ENCODE measurements around the gene CALCOCO1.

DNA sequence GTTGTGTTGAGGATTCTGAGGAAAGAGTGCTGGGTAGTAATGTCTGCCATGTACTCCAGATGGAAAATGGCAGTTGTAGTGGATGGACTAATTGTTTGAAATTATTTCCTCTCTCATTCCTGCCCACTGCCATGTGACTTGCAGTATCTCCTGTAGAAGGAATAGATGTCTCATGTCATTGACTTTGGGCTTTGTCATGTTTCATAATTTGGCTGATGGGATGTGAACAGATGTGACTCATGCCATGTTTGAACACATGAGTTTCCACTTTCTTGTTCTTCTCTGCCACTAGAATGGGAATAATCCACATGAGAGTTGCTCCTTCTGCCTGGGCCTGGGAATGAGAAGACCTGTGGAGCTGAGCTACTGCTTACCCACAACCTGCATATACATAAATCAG lies 2.4 kb upstream of the CALCOCO1 start:
- TF ChIP-seq, protein P1, sequence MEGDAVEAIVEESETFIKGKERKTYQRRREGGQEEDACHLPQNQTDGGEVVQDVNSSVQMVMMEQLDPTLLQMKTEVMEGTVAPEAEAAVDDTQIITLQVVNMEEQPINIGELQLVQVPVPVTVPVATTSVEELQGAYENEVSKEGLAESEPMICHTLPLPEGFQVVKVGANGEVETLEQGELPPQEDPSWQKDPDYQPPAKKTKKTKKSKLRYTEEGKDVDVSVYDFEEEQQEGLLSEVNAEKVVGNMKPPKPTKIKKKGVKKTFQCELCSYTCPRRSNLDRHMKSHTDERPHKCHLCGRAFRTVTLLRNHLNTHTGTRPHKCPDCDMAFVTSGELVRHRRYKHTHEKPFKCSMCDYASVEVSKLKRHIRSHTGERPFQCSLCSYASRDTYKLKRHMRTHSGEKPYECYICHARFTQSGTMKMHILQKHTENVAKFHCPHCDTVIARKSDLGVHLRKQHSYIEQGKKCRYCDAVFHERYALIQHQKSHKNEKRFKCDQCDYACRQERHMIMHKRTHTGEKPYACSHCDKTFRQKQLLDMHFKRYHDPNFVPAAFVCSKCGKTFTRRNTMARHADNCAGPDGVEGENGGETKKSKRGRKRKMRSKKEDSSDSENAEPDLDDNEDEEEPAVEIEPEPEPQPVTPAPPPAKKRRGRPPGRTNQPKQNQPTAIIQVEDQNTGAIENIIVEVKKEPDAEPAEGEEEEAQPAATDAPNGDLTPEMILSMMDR (IDR thresholded peaks at IDR 0.05): no peak
- TF ChIP-seq POLR2A (IDR thresholded peaks at IDR 0.05): no peak

Data from thyroid gland (tissue), 4 donors.